ENCODE results near the gene HOXD9.

- TF ChIP-seq CTCF (IDR thresholded peaks at IDR 0.05), result no peak
- no peak for TF ChIP-seq GABPA (IDR thresholded peaks at IDR 0.05; ENCODE audit: low read depth)
- TF ChIP-seq EP300 (IDR thresholded peaks at IDR 0.05; ENCODE audit: borderline replicate concordance in 1 of 2, low read depth in 1 of 2, low read length in 1 of 2), result no peak
- TF ChIP-seq, protein P1, sequence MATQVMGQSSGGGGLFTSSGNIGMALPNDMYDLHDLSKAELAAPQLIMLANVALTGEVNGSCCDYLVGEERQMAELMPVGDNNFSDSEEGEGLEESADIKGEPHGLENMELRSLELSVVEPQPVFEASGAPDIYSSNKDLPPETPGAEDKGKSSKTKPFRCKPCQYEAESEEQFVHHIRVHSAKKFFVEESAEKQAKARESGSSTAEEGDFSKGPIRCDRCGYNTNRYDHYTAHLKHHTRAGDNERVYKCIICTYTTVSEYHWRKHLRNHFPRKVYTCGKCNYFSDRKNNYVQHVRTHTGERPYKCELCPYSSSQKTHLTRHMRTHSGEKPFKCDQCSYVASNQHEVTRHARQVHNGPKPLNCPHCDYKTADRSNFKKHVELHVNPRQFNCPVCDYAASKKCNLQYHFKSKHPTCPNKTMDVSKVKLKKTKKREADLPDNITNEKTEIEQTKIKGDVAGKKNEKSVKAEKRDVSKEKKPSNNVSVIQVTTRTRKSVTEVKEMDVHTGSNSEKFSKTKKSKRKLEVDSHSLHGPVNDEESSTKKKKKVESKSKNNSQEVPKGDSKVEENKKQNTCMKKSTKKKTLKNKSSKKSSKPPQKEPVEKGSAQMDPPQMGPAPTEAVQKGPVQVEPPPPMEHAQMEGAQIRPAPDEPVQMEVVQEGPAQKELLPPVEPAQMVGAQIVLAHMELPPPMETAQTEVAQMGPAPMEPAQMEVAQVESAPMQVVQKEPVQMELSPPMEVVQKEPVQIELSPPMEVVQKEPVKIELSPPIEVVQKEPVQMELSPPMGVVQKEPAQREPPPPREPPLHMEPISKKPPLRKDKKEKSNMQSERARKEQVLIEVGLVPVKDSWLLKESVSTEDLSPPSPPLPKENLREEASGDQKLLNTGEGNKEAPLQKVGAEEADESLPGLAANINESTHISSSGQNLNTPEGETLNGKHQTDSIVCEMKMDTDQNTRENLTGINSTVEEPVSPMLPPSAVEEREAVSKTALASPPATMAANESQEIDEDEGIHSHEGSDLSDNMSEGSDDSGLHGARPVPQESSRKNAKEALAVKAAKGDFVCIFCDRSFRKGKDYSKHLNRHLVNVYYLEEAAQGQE (IDR thresholded peaks at IDR 0.05; ENCODE audit: low read depth, low read length), result no peak
- no peak for TF ChIP-seq SMC3 (IDR thresholded peaks at IDR 0.05; ENCODE audit: low read depth, low read length)
- no peak for TF ChIP-seq NFIC (IDR thresholded peaks at IDR 0.05; ENCODE audit: borderline replicate concordance)
- no peak for TF ChIP-seq TAF1 (IDR thresholded peaks at IDR 0.05; ENCODE audit: borderline replicate concordance, low read depth, low read length)
- TF ChIP-seq YY1 (IDR thresholded peaks at IDR 0.05; ENCODE audit: low read depth), result no peak
- no peak for TF ChIP-seq POLR2AphosphoS5 (IDR thresholded peaks at IDR 0.05; ENCODE audit: low read depth, low read length)
- no peak for TF ChIP-seq TCF12 (IDR thresholded peaks at IDR 0.05)
- no peak for TF ChIP-seq RFX5 (IDR thresholded peaks at IDR 0.05; ENCODE audit: low read length)
- TF ChIP-seq EZH2phosphoT487 (IDR thresholded peaks at IDR 0.05; ENCODE audit: borderline replicate concordance, low read depth), result peak; percentile 56; the same call in 1 of the 2 replicates
Observed at GRCh38 chr2:176084611-176085119, 37.9 kb upstream of the HOXD9 start.
